ENCODE measurements around the gene GTSF1L. TPM values are rescaled to one million over a fixed set of nuclear protein-coding genes. Genes with fewer than 3 reads are reported as not detected.

Gene GTSF1L
- not detected for polyA plus RNA-seq (2013, experiment 1 of 2)
- not detected for polyA plus RNA-seq (2013, experiment 2 of 2)

- H3K4me3 ChIP-seq (ENCODE audit: extremely low read depth, insufficient read depth, low read length, poor library complexity, severe bottlenecking) = no peak within 1 kb of the TSS
- H3K36me3 ChIP-seq (ENCODE audit: control insufficient read depth, insufficient read depth, low read length) = no peaks in the 10 kb centered on the region
- H3K27ac ChIP-seq (ENCODE audit: low read depth, low read length, severe bottlenecking) = no peak within 1 kb of the TSS
- WGBS, 2 experiments (ENCODE audit: insufficient coverage in 2 of 2) = 93 to 97% methylated on average over 9 to 10 of the region's 11 CpGs
- no peaks in the 10 kb centered on the region for H3K9me3 ChIP-seq (ENCODE audit: control insufficient read depth, low read length)
- H3K4me1 ChIP-seq (ENCODE audit: control insufficient read depth, insufficient read depth, low read length, poor library complexity, severe bottlenecking) = no peaks in the 10 kb centered on the region
Observed at GRCh38 chr20:43726811-43727338, at the start of gene GTSF1L. TSS of gene GTSF1L (minus strand) at chr20:43727002. CDS start at chr20:43726694, 308 bp downstream.

DNA sequence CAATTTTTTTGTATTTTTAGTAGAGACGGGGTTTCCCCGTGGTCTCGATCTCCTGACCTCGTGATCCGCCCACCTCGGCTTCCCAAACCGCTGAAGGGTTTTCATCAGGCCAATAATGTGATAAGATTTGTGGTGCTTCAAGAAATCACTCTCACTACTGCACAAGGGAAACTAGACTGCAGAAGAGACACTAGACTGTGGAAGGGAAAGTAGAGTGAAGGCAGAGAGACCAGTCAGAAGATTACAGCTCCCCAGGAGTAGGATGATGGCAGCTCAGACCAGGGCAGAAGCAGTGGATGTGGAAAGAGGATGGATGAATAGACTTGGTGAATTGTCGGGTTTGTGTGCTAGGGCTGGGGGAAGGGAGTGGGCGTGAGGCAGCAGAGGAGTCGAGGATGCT is 48.0 kb upstream of the GTSF1L start:
- no peaks in the 10 kb centered on the region for H3K4me1 ChIP-seq (ENCODE audit: control insufficient read depth, insufficient read depth, low read length, poor library complexity, severe bottlenecking)
- no peak overlapping the region for H3K27ac ChIP-seq (ENCODE audit: low read depth, low read length, severe bottlenecking)
- H3K9me3 ChIP-seq (ENCODE audit: control insufficient read depth, low read length) = peaks cover 11% of the 10 kb centered on the region
- H3K4me3 ChIP-seq (ENCODE audit: extremely low read depth, insufficient read depth, low read length, poor library complexity, severe bottlenecking) = no peak overlapping the region
- WGBS, 2 experiments (ENCODE audit: insufficient coverage in 2 of 2) = 84 to 93% methylated on average over 3 to 8 of the region's 10 CpGs
- no peaks in the 10 kb centered on the region for H3K36me3 ChIP-seq (ENCODE audit: control insufficient read depth, insufficient read depth, low read length)

DNA sequence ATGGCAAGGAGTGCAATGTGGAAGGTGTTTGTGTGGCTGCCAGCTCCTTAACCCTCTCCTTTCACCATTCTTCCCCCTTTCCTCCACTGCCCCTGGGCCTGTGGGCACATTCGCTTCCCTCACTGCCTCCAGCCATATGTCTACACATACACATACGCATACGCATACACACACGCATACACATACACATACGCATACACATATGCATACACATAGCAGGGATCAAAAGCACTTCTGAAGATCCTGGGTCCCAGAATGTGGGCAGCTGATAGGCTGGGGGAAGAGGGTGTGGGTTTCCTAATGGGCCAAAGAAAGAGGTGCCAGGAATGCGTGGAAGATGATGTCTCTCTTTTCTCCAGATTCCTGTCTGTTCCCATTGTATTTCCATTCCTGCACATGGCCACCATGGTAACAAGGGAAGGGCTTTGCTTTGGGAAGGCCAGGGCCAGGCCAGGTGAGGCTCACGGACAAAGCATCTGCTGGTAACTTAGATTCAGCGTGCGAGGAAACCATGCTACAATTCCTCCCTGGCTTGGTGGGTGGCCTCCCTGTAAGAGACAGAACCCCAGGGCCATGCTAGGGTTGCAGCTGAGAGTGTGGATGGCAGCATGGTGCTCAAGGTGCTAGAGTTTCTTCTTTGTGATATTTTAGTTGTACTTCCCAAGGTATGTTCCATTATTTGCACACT is 44.8 kb upstream of the GTSF1L start:
- H3K9me3 ChIP-seq (ENCODE audit: control insufficient read depth, low read length) = no peaks in the 10 kb centered on the region
- 97 to 98% methylated on average over 4 to 6 of the region's 9 CpGs for WGBS, 2 experiments (ENCODE audit: insufficient coverage in 2 of 2)

DNA sequence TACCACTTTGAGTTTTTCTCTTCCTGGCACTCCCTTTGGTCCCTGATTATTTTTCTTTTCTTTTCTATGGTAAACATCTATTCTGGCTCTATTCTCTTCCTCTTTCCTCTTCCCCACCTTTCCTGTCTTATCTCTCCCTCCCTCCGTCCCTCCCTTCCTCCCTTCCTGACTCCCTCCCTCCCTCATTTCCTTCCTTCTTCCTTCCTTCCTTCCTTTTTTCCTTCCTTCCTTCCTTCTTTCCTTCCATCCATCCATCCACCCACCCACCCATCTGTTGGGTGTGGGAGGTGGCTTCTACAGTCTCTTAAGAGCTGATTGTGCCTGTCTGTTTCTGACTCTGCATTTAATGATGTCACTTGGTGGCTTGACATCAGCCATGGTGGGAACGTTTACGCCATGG is 43.5 kb upstream of the GTSF1L start:
- H3K9me3 ChIP-seq (ENCODE audit: control insufficient read depth, low read length) = no peaks in the 10 kb centered on the region
- H3K36me3 ChIP-seq (ENCODE audit: control insufficient read depth, insufficient read depth, low read length) = no peaks in the 10 kb centered on the region
- no peak overlapping the region for H3K27ac ChIP-seq (ENCODE audit: low read depth, low read length, severe bottlenecking)
- H3K4me1 ChIP-seq (ENCODE audit: control insufficient read depth, insufficient read depth, low read length, poor library complexity, severe bottlenecking) = peaks cover 5% of the 10 kb centered on the region
- 86 to 90% methylated on average over 1 of the region's 3 CpGs for WGBS, 2 experiments (ENCODE audit: insufficient coverage in 2 of 2)
- H3K4me3 ChIP-seq (ENCODE audit: extremely low read depth, insufficient read depth, low read length, poor library complexity, severe bottlenecking) = no peak overlapping the region

More for the DNA sequence above, 44.8 kb upstream of the GTSF1L start:
- Histone ChIP-seq H3K27ac (ENCODE audit: low read depth, low read length, severe bottlenecking) (no peak overlapping the region), H3K36me3 (ENCODE audit: control insufficient read depth, insufficient read depth, low read length) (no peaks in the 10 kb centered on the region), H3K4me1 (ENCODE audit: control insufficient read depth, insufficient read depth, low read length, poor library complexity, severe bottlenecking) (peaks cover 5% of the 10 kb centered on the region), H3K4me3 (ENCODE audit: extremely low read depth, insufficient read depth, low read length, poor library complexity, severe bottlenecking) (no peak overlapping the region)

DNA sequence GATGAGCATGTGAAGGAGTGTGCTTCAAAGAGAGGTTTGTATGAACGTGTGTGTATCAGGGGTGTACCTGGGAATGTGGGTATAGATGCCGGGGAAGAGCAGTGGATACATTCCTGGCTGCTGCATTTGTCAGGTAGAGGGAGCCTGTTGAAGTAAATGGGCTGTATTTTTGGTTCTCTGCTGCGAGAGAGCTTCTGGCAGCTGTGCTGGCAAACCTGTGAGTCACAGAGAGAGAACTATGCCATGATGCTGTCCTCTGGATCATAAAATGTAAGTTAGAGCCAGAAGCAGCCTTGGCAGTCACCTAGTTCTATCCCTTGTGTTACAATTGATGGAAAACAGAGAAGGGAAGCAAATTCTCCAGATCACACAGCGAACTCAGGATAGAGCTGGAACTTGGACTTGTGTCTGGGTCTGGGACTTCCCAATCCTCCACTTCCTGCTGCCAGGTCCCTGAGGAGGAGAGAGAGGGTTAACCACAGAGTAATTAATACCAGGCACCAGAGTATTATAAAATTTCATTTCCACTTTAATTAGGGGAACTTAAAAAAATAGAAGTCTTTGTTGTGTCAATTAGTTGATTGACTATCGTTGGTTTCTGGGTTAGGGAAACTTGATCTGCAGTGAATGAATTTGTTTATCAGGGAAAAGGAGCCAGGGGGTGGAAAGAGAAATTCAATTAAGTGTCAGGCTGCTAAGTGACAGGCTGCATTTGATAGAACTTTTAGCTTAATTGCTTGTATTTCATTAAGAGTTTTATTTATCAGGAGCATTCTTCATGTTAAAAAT is 41.1 kb upstream of the GTSF1L start:
- Histone ChIP-seq H3K27ac (ENCODE audit: low read depth, low read length, severe bottlenecking) (no peak overlapping the region), H3K9me3 (ENCODE audit: control insufficient read depth, low read length) (no peaks in the 10 kb centered on the region), H3K4me1 (ENCODE audit: control insufficient read depth, insufficient read depth, low read length, poor library complexity, severe bottlenecking) (peaks cover 5% of the 10 kb centered on the region), H3K4me3 (ENCODE audit: extremely low read depth, insufficient read depth, low read length, poor library complexity, severe bottlenecking) (no peak overlapping the region), H3K36me3 (ENCODE audit: control insufficient read depth, insufficient read depth, low read length) (no peaks in the 10 kb centered on the region)
- 60 to 73% methylated on average over 4 of the region's 5 CpGs for WGBS, 2 experiments (ENCODE audit: insufficient coverage in 2 of 2)

DNA sequence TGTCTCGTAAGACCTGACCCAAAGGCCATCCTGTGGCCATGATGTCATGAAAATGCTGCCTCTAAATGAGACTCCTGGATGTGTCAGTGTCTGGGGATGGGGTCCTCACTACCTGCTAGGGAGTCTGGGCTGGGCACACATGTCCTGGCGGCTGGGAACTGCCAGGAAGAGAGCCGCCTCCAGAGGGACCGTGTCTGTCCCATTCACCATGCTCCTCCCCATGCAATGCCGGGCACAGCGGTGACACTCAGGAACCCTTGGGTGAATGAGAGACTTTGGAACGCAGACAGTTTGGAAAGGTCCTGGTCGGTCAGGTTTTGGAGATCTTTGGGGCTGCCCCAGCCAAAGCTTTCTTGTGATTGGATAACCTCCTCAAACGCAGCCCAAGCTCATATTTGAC is 40.1 kb upstream of the GTSF1L start:
- Histone ChIP-seq H3K4me1 (ENCODE audit: control insufficient read depth, insufficient read depth, low read length, poor library complexity, severe bottlenecking) (peaks cover 5% of the 10 kb centered on the region), H3K9me3 (ENCODE audit: control insufficient read depth, low read length) (no peaks in the 10 kb centered on the region), H3K27ac (ENCODE audit: low read depth, low read length, severe bottlenecking) (no peak overlapping the region), H3K36me3 (ENCODE audit: control insufficient read depth, insufficient read depth, low read length) (no peaks in the 10 kb centered on the region), H3K4me3 (ENCODE audit: extremely low read depth, insufficient read depth, low read length, poor library complexity, severe bottlenecking) (no peak overlapping the region)
- WGBS, 2 experiments (ENCODE audit: insufficient coverage in 2 of 2) = 75 to 87% methylated on average over 5 to 9 of the region's 9 CpGs

GRCh38 chr20:43766385-43766784 is 39.6 kb upstream of the GTSF1L start:
- H3K27ac ChIP-seq (ENCODE audit: low read depth, low read length, severe bottlenecking) = no peak overlapping the region
- H3K4me1 ChIP-seq (ENCODE audit: control insufficient read depth, insufficient read depth, low read length, poor library complexity, severe bottlenecking) = peaks cover 5% of the 10 kb centered on the region
- no peak overlapping the region for H3K4me3 ChIP-seq (ENCODE audit: extremely low read depth, insufficient read depth, low read length, poor library complexity, severe bottlenecking)
- H3K9me3 ChIP-seq (ENCODE audit: control insufficient read depth, low read length) = no peaks in the 10 kb centered on the region
- WGBS, 2 experiments (ENCODE audit: insufficient coverage in 2 of 2) = 69% methylated on average over 3 of the region's 6 CpGs
- no peaks in the 10 kb centered on the region for H3K36me3 ChIP-seq (ENCODE audit: control insufficient read depth, insufficient read depth, low read length)

- H3K36me3 ChIP-seq (ENCODE audit: control insufficient read depth, insufficient read depth, low read length) = no peaks in the 10 kb centered on the region
- no peaks in the 10 kb centered on the region for H3K9me3 ChIP-seq (ENCODE audit: control insufficient read depth, low read length)
- H3K4me3 ChIP-seq (ENCODE audit: extremely low read depth, insufficient read depth, low read length, poor library complexity, severe bottlenecking) = no peak overlapping the region
- WGBS, 2 experiments (ENCODE audit: insufficient coverage in 2 of 2) = 77% methylated on average over 7 of the region's 7 CpGs
- peaks cover 5% of the 10 kb centered on the region for H3K4me1 ChIP-seq (ENCODE audit: control insufficient read depth, insufficient read depth, low read length, poor library complexity, severe bottlenecking)
- no peak overlapping the region for H3K27ac ChIP-seq (ENCODE audit: low read depth, low read length, severe bottlenecking)
Observed at GRCh38 chr20:43765916-43766315, 39.1 kb upstream of the GTSF1L start.

GRCh38 chr20:43762911-43763310 is 36.1 kb upstream of the GTSF1L start:
- peaks cover 4% of the 10 kb centered on the region for H3K4me1 ChIP-seq (ENCODE audit: control insufficient read depth, insufficient read depth, low read length, poor library complexity, severe bottlenecking)
- 88 to 98% methylated on average over 5 of the region's 7 CpGs for WGBS, 2 experiments (ENCODE audit: insufficient coverage in 2 of 2)
- H3K36me3 ChIP-seq (ENCODE audit: control insufficient read depth, insufficient read depth, low read length) = no peaks in the 10 kb centered on the region
- no peaks in the 10 kb centered on the region for H3K9me3 ChIP-seq (ENCODE audit: control insufficient read depth, low read length)
- H3K4me3 ChIP-seq (ENCODE audit: extremely low read depth, insufficient read depth, low read length, poor library complexity, severe bottlenecking) = no peak overlapping the region
- H3K27ac ChIP-seq (ENCODE audit: low read depth, low read length, severe bottlenecking) = no peak overlapping the region

- no peaks in the 10 kb centered on the region for H3K9me3 ChIP-seq (ENCODE audit: control insufficient read depth, low read length)
- no peak overlapping the region for H3K27ac ChIP-seq (ENCODE audit: low read depth, low read length, severe bottlenecking)
- 88 to 92% methylated on average over 11 to 15 of the region's 15 CpGs for WGBS, 2 experiments (ENCODE audit: insufficient coverage in 2 of 2)
- H3K4me3 ChIP-seq (ENCODE audit: extremely low read depth, insufficient read depth, low read length, poor library complexity, severe bottlenecking) = no peak overlapping the region
- H3K36me3 ChIP-seq (ENCODE audit: control insufficient read depth, insufficient read depth, low read length) = no peaks in the 10 kb centered on the region
- no peaks in the 10 kb centered on the region for H3K4me1 ChIP-seq (ENCODE audit: control insufficient read depth, insufficient read depth, low read length, poor library complexity, severe bottlenecking)
Observed at GRCh38 chr20:43761386-43762340, 34.9 kb upstream of the GTSF1L start.
